NCI-H1930 (cell line): ENCODE results near the gene DBET.
"Not testable (repeated sequence)": the region's sequence is repeated elsewhere in the genome, so short reads cannot be mapped to it uniquely, and the experiment has no call there.

ENCODE experiments used
- DNase-seq, 2 experiments: peaks; one replicate each; lab custom pipeline; 2025; lab: John Stamatoyannopoulos, UW

DBET gene

DNA sequence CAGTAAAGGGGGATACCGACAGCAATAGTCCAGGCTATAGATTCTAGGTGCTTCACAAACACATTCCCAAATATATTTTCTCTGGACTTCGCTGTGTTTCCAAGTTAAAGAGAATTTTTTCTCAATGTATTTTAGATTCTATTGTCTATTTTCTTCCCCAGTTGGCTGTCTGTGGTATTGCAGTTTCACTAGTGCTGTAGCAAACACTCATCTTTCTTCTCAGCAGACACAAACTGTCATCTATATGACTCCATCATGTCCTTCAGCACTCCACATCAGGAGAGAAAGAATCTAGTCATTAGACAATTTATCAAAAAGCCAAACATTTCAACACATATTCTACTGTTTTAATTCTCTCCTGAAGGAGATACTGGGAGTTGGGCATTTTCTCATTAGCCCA, at the start of gene DBET:
TSS of gene DBET (plus strand) at position 161 of the 400 bp plus-strand sequence.
- DNase-seq, result not testable (repeated sequence)

DNA sequence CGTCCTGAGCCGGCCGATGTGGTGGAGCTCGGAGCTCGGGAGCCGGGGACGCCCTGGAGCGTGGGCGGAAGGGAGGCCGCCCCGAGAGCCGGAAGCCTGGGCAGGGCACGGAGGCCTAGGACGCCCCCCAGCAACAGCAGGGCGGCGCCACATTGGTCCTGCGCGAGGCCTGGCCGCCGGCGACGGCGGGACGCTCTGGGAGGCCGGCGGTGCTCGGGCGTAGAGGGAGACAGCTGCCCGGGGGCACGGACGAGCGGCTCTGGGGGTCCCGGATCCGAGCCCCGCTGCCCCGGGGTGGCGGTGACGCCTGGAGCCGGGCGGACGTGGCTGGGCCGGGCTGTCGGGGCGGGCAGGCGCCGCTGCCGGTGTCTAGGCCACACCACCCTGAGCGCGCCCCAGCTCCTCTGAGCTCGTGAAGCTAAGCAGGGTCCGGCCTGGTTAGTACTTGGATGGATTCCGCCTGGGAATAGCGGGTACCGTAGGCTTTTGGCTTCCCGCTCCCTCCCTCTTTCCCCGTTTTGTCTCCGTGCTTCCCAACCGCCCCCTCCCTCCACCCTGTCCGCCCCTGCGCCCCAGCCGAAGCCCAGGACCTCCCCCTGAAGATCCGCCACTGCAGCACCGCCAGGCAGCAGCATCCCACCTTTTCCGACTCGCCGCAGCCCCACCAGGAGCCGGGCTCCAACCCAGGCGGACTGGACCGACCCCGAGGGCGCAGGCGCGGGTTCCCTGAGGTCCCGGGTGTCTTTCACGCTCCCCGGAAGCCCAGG, 49.3 kb upstream of the DBET start:
- DNase-seq, result no peak

DNA sequence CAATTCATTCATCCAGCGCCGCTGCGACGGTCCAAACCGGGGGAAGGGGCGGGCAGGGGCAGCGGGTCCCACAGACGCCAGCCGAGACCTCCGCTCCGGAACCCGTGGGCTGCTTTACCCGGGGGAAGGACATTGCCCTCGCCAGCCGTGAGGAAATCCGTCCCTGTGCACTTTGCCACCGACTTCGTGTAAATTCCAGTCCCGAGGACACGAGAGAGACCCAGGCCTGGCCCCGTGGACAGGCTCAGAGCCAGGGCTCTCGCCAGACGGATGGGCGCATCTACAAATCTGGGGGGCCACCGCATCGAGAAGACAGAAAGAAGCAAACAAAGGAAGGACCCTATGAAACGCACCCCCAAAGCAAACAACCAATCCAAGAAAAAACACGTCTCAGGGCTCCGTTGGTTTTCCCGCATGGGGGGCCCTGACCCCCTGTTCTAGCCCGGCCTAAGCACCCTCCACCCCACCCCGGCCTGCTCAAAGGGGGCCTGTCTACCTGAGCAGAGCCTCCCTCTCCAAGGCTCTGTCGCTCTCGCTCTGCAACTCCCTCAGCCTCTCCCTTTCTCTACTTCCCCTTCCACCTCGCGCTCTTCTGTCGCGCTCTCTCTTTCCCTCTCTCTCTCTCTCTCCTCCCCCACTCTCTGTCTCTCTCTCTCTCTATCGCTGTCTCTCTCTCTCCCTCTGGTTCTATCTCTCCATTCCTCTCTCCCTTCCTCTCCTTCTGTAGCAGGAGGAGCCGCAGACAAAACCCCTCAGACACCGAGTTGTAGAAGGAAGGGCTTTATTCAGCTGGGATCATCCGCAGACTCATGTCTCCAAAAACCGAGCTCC, 48.5 kb upstream of the DBET start:
- DNase-seq, result no peak

DNA sequence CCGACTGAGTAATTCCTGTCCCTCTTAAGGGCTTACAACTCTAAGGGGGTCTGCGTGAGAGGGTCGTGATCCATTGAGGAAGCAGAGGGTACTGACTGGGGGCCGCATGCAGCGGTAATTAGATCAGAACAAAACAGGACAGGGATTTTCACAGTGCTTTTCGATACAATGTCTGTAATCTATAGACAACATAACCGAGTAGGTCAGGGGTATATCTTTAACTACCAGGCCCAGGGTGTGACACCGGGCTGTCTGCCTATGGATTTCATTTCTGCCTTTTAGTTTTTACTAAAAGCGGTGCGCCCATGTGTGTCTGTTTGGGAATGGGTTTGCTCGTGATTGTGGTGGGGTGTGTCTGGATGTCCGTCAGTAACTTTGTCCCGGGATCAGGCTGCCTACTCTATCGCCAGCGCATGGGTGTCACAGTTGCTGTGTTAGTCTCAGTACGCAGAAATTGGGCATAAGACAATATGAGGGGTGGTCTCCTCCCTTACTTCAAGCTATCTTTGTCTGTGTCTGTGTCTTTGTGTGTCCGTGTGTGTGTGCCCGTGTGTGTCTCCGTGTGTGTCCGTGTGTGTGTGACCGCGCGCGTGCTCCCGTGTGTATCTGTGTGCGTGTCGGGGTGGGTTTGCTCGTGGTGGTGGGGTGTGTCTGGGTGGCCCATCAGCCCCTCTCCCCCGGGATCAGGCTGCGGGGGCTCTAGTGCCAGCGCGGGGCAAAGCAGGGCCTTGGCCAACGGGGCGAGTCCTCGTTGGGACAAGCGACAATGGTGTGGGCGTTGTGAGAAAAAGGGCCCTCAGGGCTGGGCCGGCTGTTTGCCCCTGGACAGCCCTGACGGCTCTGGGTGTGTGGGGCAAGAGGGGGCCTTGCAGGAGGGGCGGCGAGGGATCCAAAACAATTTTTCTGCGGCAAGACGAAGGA, 47.7 kb upstream of the DBET start:
- DNase-seq, result no peak

DNA sequence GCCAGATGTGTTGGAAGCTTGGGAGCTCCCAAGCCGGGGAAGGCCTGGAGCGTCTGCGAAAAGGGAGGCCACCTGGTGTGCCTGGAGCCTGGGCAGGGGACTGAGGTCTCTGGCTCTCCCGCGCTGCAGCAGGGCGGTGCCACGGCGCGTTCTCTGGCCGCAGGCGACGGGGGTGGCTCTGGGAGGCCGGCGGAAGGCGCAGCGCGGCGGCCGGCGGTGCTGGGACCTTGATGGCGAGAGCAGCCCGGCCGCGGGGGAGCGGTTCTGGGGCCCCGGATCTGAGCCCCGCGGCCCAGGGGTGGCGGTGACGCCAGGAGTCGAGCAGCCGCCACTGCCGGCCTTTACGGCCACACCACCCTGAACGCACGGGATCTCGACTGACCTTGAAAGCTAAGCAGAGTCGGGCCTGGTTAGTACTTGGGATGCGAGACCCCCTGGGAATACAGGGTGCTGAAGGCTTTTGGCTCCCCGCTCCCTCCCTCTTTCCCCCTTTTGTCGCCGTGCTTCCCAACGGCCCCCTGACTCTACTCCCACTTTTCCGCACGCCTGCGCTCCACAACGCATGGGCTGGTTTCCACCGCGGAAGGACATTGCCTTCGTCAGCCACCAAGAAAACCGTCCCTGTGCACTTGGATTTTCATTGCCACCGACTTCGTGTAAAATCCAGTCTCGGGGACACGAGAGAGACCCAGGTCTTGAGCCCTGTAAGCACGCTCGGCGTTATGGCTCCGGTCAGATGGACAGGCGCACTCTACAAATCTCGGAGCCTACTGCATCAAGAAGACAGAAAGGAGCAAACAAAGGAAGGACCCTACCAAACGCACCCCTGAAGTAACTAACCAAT, 46.7 kb upstream of the DBET start:
- no peak for DNase-seq

DNA sequence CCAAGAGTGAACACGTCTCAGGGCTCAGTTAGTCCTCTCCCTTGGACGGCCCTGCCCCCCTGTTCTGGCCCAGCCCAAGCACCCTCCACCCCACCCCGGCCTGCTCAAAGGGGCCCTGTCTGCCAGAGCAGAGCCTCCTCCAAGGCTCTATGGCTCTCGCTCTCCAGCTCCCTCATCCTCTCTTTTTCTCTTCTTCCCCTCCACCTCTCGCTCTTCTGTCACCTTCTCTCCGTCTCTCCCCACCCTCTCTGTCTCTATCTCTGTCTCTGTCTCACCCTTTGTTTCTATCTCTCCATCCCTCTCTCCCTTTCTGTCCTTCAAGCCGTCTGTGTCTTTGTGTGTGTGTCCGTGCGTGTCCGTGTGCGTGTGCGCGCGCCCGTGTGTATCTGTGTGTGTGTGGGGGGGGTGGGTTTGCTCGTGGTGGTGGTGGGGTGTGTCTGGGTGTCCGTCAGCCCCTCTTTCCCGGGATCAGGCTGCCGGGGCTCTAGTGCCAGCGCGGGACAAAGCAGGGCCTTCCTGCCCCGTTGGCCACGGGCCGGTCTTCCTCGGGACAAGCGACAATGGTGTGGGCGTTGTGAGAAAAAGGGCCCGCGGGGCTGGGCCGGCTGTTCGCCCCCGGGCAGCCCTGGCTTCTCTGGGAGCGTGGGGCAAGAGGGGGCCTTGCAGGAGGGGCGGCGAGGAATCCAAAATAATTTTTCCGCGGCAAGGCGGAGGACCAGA, 45.9 kb upstream of the DBET start:
- DNase-seq, result no peak

DNA sequence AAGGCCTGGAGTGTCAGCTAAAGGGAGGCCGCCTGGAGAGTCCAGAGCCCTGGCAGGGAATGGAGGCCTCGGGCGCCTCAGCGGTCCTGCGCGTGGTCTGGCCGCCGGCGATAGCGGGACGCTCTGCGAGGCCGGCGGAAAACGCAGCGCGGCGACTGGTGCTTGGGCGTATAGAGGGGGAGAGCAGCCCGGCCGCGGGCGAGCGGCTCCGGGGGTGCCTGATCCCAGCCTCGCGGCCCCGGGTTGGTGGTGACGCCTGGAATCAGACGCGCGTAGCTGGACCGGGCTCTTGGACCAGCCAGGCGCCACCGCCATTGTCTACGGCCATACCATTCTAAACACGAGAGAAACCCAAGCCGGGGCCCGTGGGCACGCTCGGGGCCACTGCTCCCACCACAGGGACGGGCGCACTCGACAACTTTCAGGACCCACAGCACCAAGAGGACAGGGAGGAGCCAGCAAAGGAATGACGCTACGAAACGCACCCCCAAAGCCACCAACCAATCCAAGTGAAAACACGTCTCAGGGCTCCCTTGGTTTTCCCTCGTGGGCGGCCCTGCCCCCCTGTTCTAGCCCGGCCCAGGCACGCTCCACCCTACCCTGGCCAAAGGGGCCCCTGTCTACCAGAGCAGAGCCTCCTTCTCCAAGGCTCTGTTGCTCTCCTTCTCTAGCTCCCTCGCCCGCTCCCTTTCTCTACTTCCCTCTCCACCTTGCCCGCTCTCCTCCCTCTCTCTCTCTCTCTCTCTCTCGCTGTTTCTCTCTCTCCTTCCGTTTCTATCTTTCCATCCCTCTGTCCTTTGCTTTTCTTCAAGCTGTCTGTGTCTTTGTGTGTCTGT, 45.1 kb upstream of the DBET start:
- DNase-seq, result no peak

DNA sequence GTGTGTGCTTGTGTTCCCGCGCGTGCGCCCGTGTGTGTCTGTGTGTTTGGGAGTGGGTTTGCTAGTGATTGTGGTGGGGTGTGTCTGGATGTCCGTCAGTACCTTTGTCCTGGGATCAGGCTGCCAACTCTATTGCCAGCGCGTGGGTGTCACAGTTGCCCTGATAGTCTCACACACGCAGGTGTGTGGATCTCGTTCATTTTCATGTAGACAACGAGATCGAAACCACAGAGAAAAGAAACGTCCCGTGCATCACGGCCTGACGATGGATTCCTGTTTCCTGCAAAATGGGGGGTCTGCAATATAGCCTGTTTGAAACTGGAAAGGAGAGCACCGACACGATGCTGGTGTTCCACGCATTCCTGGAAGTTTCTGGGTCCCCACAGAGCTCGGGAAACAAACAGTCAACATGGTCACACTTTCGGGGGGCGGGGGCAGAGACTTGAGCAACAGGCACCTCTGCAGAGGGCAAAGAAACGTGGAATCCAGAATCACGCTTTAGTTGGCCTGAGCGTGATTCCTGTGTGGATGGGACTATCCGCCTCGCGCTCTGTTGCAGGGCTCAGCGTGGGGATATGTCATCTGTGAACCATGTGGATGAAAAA, 44.3 kb upstream of the DBET start:
- not testable (repeated sequence) for DNase-seq

DNA sequence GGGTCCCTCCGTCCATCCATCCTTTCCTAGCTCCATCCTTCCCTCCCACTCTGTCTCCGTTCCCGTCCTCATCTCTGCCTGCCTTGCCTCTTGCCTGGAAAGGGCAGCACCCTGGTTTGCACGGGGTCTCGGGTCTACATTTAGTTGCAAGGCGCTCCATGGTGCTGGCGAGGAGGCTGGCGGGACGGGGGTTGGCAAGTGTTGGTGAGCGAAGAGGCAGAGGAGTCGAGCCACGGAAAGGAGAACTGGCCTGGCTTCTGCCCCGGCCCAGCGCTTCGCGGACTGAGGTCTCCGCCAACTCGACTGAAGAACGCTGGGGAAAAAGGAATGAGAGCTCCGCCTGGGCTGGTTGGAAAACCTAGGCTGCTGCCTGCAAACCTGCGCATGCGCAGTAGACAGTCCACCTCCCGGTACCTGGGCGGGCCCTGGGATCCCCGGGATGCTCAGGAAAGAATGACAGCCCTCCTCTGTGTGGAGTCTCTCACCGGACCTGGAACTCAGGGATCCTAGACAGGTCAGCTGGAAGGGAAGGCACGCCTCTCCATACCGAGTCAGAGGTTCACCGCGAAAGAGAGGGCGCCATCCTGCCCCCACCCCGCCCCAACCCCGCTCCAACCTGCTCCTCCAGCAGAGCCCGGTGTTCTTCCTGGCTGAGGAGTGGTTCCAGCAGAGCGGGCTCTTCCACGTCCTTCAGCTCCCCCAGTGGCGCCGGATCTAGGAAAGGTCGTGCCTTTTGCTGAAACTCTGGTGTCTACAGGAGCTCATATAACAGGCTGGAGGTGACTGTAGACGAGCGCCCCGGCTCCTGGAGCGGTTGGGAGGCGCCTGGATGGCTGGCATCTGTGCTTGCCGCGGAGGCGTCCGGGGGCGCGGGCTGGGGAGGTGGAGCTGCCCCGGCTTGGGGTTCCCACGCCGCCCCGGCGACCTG, 43.2 kb upstream of the DBET start:
- DNase-seq, result no peak

DNA sequence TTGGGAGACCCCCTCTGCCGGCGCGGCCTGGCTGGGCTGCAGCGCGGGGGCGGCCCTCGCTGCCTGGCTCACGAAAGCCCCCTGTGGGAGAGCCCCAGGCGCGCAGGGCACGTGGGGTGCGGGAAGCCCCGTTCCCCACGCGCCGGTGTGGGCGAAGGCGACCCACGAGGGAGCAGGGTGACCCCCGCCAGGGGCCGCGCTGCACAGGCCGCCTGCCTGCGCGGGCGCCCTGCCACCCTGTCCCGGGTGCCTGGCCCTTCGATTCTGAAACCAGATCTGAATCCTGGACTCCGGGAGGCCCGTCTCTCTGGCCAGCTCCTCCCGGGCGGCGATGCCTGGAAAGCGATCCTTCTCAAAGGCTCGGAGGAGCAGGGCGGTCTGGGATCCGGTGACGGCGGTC, 42.3 kb upstream of the DBET start:
- not testable (repeated sequence) for DNase-seq

DNA sequence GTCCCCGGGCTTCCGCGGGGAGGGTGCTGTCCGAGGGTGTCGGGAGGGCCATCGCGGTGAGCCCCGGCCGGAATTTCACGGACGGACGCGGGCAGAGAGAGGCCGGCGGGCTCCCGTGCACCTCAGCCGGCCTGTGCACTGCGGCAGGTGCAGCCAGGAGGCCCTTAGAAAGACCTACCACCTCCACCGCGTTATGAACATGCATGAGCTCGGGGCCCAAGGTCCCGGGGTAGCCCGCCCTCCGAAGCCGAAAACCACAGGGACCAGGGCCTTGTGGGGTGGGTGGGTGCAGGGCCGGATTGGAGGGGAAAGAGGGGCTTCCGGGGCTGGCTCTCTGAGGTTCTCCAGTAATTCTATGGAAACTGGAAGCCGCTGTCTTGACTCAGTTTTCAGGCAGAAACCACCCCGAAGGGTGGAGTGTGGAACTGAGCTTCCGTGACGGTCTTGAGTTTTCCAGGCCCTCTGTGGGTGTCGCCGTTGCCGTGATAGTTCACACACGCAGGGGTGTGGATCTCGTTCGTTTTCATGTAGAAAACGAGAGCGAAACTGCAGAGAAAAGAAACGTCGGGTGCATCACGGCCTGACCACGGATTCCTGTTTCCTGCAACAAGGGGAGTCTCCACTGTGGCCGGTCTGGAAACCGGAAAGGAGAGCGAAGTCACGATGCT, 41.6 kb upstream of the DBET start:
- DNase-seq, result not testable (repeated sequence)

DNA sequence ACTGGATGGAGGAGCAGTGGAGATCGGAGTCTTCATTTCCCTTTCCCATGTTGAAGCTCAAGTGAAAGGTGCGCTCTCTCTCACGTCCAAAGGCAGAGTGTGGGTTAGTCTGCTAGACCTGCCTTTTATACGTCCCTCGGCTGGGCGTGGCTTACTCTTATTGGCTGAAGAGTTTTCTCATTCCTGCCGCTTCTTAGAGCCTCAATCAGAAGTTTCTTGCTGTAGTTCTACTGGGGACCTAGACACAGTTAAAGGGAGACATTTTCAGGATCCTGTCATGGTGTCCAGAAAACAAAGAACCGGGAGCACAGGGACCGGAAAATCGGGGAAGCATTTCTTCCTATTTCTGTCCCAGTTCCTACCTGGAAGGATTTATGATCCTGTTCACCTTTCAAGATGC, 37.1 kb upstream of the DBET start, which contains the start of gene FRG2:
TSS of gene FRG2 (minus strand) at position 101 of the 400 bp plus-strand sequence. CDS start at position 49, 52 bp downstream.
- DNase-seq, result not testable (repeated sequence)

DNA sequence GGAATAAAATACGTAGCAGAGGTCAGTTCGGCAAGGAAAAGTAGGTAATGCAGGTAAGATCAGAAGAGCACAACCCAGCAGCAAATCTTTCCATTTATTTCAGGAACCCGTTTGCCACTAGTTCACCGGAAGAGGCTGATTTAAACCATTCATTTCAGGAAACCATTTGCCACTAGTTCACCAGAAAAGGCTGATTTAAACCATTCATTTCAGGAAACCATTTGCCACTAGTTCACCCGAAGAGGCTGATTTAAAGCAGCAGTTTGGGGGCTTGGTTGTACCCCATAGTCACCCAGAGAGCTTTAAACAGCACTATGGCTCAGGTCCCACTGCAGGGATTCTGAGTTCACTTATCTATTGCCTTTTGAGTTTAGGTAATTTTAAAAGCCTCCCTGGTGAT, 33.0 kb upstream of the DBET start:
- DNase-seq, result not testable (repeated sequence)

DNA sequence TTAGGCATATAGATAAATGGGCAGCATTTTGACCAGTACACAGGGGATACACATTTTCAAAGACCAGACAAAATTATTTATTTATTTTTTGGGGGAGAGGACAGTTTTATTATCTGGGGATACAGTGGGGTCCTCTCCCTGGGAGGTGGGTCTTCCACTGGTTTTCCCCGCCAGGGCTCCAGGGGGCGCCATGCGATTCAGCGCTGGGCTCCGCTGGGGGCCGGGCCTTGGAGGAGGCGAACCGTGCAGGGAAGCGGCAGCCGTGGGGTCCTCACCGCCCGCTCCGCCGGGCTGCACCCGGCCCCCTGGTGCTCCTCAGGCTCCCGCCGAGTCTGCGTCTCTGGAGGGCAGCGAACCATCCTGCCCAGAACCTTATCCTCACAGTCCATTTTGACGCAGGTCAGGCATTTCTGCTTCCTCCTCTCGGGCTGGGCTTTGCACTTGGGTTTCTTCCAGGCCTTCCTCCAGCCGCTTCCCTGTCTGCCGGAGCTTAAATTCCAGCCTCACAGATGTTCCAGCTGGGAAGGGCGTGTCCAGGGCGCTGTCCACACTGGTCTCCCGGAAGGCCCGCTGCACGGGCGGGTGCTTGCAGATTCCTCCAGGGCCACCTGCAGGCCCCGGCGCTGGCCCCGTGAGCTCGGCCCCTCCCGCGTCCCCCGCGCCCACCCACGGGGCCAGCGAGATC, 26.5 kb upstream of the DBET start:
- DNase-seq, result not testable (repeated sequence)

DNA sequence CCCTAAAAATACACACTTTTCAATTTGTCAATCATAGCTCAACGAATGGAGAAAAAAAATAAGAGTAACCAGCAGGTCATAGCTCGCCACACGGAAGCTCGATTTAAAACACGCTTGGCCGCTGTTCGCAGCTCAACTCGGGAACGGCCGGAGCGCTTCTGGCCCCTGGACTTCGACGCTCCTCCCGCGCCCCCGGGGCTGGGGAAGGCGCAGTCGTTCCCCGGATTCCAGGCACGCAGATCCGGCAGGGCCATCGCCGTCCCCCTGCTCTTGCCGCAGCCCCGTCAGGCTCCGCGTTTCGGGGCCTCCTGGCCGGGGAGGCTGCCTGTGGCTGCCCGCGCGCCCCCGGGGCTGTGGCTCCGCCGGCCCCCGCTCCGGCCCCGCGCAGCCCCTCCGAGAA, 23.4 kb upstream of the DBET start:
- DNase-seq, result not testable (repeated sequence)

DNA sequence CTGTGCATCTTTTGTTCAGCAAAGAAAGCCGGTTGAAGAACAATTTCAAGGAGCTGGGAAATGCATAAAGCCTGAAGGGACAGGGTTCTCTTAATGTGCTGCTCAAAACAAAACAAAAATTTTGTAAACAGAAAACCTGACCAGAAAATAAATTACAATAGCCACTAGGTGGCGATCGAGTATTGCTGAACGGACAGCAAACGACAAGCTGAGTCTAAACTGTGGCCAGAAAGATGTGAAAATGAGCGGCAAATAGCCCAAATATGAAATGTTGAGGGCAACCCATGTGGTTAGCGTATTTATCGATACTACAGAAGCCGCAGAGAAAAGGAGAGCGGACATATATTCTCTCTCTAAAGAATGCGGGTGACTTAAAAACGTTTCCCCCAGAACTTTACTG, 16.7 kb upstream of the DBET start:
- DNase-seq, result not testable (repeated sequence)
